K562 (cell line): ENCODE data around the gene GDAP2. TPM values are rescaled to one million over a fixed set of nuclear protein-coding genes. Genes with fewer than 3 reads are reported as not detected.

Experiments used
- MCM2 ChIP-seq: fragments of 450-650 bp; IDR thresholded peaks from 2 replicates; pipeline ENCODE4 v1.6.1; 2017; ENCODE audit warnings: low read depth, mild to moderate bottlenecking
- ZC3H11A ChIP-seq: IDR thresholded peaks from 2 replicates; pipeline ENCODE4 v1.6.1; 2012; ENCODE audit warnings: low read depth, low read length, improper control_type of control experiment
- ZNF408 ChIP-seq: fragments of 250-450 bp; sonication (Bioruptor Pico); IDR thresholded peaks from 2 replicates; pipeline ENCODE4 v1.4.0; 2020; ENCODE audit warnings: low read depth, mild to moderate bottlenecking, moderate library complexity
- polyA plus RNA-seq, 8 experiments: library from polyadenylated mRNA; depleted of rRNA in 4 of 8; stranded (reverse) in 5 of 8; unstranded in 3 of 8; fragments of >200 nt; fragmentation: Nextera tagmentation in 2 of 8; fragmentation: Illumina TruSeq in 1 of 8; extraction: Ambion mirVana in 2 of 8; extraction: Trizol in 1 of 8; gene quantifications; 2 replicates each; pipeline versions ENCODE4 v1.2.1 to v1.2.3, GENCODE V29; 2011 to 2014; ENCODE audit warnings: inconsistent platforms in 1 of 8, missing spikeins in 1 of 8
- total RNA-seq, 7 experiments: library from RNA; depleted of rRNA in 6 of 7; stranded (reverse); fragments of >200 nt in 6 of 7; fragmentation: Illumina TruSeq in 2 of 7; extraction: Trizol in 2 of 7; gene quantifications; 2 replicates each; pipeline versions ENCODE4 v1.2.1 to v1.2.3, GENCODE V29; 2011 to 2021; ENCODE audit warnings: low replicate concordance in 1 of 7
- TF ChIP-seq, protein P1 (sequence below): fragments of 450-650 bp; IDR thresholded peaks from 2 replicates; pipeline ENCODE4 v1.6.1; 2016; ENCODE audit warnings: mild to moderate bottlenecking, moderate library complexity
- TF ChIP-seq, protein P2 (sequence below): fragments of 150-350 bp; IDR thresholded peaks from 2 replicates; pipeline ENCODE4 v1.6.1; 2014; ENCODE audit warnings: low read depth, mild to moderate bottlenecking, low read length, borderline replicate concordance

The GDAP2 gene
- total and polyA plus RNA-seq, 9 of the 15 experiments (the other 6 are each of a cell fraction or from before 2014, with no cell fraction given) = 4.1 to 23.1 (median 13.2) TPM

- TF ChIP-seq, protein P1, sequence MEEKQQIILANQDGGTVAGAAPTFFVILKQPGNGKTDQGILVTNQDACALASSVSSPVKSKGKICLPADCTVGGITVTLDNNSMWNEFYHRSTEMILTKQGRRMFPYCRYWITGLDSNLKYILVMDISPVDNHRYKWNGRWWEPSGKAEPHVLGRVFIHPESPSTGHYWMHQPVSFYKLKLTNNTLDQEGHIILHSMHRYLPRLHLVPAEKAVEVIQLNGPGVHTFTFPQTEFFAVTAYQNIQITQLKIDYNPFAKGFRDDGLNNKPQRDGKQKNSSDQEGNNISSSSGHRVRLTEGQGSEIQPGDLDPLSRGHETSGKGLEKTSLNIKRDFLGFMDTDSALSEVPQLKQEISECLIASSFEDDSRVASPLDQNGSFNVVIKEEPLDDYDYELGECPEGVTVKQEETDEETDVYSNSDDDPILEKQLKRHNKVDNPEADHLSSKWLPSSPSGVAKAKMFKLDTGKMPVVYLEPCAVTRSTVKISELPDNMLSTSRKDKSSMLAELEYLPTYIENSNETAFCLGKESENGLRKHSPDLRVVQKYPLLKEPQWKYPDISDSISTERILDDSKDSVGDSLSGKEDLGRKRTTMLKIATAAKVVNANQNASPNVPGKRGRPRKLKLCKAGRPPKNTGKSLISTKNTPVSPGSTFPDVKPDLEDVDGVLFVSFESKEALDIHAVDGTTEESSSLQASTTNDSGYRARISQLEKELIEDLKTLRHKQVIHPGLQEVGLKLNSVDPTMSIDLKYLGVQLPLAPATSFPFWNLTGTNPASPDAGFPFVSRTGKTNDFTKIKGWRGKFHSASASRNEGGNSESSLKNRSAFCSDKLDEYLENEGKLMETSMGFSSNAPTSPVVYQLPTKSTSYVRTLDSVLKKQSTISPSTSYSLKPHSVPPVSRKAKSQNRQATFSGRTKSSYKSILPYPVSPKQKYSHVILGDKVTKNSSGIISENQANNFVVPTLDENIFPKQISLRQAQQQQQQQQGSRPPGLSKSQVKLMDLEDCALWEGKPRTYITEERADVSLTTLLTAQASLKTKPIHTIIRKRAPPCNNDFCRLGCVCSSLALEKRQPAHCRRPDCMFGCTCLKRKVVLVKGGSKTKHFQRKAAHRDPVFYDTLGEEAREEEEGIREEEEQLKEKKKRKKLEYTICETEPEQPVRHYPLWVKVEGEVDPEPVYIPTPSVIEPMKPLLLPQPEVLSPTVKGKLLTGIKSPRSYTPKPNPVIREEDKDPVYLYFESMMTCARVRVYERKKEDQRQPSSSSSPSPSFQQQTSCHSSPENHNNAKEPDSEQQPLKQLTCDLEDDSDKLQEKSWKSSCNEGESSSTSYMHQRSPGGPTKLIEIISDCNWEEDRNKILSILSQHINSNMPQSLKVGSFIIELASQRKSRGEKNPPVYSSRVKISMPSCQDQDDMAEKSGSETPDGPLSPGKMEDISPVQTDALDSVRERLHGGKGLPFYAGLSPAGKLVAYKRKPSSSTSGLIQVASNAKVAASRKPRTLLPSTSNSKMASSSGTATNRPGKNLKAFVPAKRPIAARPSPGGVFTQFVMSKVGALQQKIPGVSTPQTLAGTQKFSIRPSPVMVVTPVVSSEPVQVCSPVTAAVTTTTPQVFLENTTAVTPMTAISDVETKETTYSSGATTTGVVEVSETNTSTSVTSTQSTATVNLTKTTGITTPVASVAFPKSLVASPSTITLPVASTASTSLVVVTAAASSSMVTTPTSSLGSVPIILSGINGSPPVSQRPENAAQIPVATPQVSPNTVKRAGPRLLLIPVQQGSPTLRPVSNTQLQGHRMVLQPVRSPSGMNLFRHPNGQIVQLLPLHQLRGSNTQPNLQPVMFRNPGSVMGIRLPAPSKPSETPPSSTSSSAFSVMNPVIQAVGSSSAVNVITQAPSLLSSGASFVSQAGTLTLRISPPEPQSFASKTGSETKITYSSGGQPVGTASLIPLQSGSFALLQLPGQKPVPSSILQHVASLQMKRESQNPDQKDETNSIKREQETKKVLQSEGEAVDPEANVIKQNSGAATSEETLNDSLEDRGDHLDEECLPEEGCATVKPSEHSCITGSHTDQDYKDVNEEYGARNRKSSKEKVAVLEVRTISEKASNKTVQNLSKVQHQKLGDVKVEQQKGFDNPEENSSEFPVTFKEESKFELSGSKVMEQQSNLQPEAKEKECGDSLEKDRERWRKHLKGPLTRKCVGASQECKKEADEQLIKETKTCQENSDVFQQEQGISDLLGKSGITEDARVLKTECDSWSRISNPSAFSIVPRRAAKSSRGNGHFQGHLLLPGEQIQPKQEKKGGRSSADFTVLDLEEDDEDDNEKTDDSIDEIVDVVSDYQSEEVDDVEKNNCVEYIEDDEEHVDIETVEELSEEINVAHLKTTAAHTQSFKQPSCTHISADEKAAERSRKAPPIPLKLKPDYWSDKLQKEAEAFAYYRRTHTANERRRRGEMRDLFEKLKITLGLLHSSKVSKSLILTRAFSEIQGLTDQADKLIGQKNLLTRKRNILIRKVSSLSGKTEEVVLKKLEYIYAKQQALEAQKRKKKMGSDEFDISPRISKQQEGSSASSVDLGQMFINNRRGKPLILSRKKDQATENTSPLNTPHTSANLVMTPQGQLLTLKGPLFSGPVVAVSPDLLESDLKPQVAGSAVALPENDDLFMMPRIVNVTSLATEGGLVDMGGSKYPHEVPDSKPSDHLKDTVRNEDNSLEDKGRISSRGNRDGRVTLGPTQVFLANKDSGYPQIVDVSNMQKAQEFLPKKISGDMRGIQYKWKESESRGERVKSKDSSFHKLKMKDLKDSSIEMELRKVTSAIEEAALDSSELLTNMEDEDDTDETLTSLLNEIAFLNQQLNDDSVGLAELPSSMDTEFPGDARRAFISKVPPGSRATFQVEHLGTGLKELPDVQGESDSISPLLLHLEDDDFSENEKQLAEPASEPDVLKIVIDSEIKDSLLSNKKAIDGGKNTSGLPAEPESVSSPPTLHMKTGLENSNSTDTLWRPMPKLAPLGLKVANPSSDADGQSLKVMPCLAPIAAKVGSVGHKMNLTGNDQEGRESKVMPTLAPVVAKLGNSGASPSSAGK = no peak; the same call in 1 of the 2 replicates
- TF ChIP-seq, protein P2, sequence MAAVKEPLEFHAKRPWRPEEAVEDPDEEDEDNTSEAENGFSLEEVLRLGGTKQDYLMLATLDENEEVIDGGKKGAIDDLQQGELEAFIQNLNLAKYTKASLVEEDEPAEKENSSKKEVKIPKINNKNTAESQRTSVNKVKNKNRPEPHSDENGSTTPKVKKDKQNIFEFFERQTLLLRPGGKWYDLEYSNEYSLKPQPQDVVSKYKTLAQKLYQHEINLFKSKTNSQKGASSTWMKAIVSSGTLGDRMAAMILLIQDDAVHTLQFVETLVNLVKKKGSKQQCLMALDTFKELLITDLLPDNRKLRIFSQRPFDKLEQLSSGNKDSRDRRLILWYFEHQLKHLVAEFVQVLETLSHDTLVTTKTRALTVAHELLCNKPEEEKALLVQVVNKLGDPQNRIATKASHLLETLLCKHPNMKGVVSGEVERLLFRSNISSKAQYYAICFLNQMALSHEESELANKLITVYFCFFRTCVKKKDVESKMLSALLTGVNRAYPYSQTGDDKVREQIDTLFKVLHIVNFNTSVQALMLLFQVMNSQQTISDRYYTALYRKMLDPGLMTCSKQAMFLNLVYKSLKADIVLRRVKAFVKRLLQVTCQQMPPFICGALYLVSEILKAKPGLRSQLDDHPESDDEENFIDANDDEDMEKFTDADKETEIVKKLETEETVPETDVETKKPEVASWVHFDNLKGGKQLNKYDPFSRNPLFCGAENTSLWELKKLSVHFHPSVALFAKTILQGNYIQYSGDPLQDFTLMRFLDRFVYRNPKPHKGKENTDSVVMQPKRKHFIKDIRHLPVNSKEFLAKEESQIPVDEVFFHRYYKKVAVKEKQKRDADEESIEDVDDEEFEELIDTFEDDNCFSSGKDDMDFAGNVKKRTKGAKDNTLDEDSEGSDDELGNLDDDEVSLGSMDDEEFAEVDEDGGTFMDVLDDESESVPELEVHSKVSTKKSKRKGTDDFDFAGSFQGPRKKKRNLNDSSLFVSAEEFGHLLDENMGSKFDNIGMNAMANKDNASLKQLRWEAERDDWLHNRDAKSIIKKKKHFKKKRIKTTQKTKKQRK = no peak
- TF ChIP-seq ZC3H11A (no peak), ZNF408 (CRISPR knock-in tag) (no peak), MCM2 (no peak)
These were observed at the start of gene GDAP2, which contains the start of gene WDR3 (continued) for GRCh38 chr1:117929343-117930172.
